Fibroblast of villous mesenchyme (primary cell): ENCODE data around the gene ATP6V0D1. TPM values are rescaled to one million over a fixed set of nuclear protein-coding genes. Genes with fewer than 3 reads are reported as not detected.

Experiments
- DNase-seq: peaks from one replicate; pipeline ENCODE4 v3.0.0-alpha.2; 2010; ENCODE audit warnings: low read depth
- H3K4me3 ChIP-seq: 2 replicates; pipeline ENCODE4 v1.5.1; 2011; ENCODE audit warnings: low read depth, mild to moderate bottlenecking, low read length
- total RNA-seq: library from RNA; depleted of rRNA; stranded (reverse); fragments of >200 nt; gene quantifications from 2 replicates; pipeline ENCODE4 v1.2.3, GENCODE V29; 2012
- TF ChIP-seq, protein P1 (sequence below): IDR thresholded peaks from 2 replicates; pipeline ENCODE4 v1.5.1; 2012; ENCODE audit warnings: low read depth, mild to moderate bottlenecking, low read length; ENCODE audit not compliant: insufficient read depth

The ATP6V0D1 gene
- total RNA-seq, 1 donor: 122 TPM

DNA sequence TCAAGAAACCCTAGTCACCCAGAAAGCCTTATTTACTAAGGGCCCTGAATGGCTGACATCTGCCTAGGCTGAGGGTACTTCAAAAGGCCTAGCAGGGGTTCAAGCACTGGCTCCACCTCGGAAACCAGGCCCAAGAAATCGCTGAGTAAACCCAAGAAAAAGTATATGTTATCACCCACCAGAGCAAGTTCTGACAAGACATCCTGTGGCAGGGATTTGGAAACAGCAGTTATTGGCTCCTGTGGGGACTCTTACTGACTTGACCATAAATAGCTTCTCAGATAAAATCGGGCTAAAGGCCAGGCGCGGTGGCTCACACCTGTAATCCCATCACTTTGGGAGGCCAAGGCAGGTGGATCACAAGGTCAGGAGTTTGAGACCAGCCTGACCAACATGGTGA is 12.2 kb downstream of the ATP6V0D1 start:
- no peak for DNase-seq
- H3K4me3 ChIP-seq: no peak overlapping the region
- TF ChIP-seq, protein P1, sequence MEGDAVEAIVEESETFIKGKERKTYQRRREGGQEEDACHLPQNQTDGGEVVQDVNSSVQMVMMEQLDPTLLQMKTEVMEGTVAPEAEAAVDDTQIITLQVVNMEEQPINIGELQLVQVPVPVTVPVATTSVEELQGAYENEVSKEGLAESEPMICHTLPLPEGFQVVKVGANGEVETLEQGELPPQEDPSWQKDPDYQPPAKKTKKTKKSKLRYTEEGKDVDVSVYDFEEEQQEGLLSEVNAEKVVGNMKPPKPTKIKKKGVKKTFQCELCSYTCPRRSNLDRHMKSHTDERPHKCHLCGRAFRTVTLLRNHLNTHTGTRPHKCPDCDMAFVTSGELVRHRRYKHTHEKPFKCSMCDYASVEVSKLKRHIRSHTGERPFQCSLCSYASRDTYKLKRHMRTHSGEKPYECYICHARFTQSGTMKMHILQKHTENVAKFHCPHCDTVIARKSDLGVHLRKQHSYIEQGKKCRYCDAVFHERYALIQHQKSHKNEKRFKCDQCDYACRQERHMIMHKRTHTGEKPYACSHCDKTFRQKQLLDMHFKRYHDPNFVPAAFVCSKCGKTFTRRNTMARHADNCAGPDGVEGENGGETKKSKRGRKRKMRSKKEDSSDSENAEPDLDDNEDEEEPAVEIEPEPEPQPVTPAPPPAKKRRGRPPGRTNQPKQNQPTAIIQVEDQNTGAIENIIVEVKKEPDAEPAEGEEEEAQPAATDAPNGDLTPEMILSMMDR: no peak

DNA sequence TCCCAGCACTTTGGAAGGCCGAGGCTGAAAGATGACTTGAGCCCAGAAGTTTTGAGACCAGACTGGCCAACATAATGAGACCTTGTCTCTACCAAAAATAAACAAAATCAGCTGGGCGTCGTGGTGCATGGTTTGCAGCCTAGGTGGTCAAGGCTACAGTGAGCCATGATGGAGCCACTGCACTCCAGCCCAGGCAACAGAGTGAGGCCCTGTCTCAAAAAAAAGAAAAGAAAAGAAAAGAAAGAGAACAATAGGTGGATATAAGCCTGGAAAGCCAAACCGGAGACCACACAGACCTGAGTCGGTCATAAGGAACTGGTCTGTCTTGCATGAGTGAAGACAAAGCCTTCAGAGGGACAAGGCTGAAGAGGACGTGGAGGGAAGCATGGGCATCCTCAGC is 14.4 kb downstream of the ATP6V0D1 start:
- no peak overlapping the region for H3K4me3 ChIP-seq
- DNase-seq: no peak
- TF ChIP-seq, protein P1: no peak

DNA sequence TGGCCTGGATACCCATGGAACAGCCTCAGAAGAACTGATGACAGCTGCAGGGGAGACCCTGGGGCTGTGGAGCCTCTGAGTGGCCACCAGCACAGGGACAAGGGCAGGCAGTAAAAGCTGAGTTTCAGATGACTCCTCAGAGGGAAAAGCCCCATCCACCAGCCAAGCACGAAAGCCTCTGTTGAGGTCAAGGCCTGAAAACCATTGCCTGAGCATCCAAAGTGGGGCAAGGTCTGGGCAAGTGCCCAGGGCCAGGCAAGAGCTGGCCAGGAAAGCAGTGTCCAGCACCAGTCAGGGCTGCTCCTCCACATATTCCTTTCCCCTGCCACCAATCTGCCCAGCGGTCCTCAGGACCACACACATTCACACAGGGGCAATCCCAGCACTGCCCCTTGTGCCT is 16.4 kb downstream of the ATP6V0D1 start:
- DNase-seq: no peak
- H3K4me3 ChIP-seq: no peak overlapping the region
- TF ChIP-seq, protein P1: no peak

DNA sequence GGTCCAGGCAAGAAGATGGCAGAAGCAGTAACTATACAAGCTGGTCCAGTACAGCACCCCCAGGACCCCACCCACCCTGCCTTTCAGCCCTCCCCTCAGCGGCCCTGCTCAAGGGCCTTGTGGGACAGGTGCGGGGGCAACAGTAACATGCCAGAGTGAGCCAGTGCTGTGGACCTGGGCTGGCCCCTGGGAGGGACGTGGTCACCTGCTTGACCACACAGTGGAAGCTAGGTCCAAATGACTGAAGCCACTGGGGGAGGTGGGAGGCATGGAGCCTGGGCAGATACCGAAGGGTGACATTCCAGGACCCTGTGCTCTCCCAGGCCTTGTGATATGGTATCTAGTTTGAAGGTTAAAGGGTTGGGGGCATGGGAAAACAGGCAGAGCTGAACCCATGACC is 17.3 kb downstream of the ATP6V0D1 start:
- DNase-seq: no peak
- TF ChIP-seq, protein P1: no peak
- no peak overlapping the region for H3K4me3 ChIP-seq

DNA sequence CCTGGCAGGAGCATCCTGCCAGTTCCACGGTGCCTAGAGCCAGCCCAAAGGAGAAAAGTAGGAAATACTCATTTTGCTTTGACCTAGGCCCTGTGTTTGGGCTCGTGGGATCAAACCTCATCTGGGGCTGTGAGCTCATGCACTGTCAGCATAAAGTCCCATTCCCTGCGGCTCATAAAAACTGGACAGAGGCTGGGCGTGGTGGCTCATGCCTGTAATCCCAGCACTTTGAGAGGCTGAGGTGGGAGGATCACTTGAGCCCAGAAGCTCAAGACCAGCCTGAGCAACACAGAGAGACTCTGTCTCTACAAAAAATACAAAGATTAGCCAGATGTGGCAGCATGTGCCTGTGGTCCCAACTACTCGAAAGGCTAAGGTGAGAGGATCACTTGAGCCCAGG is 17.9 kb downstream of the ATP6V0D1 start:
- no peak overlapping the region for H3K4me3 ChIP-seq
- peak; percentile 75 for DNase-seq
- TF ChIP-seq, protein P1: no peak

DNA sequence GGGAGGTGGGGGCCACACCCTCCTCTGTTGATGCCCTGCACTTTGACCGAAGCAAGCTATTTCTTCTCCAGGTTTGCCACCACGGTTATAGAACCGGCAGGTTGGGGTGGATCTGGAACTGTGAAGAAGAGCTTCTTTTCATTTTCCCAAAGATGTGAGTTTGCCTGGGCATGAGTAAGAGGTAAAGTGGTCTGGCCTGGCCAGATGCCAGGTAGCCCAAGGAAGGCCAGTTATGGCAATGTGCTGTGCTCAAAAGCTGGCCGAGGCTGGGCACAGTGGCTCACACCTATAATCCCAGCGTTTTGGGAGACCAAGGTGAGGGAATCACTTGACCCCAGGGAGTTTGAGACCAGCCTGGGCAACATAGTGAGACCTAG is 18.7 kb downstream of the ATP6V0D1 start:
- no peak for DNase-seq
- H3K4me3 ChIP-seq: no peak overlapping the region
- TF ChIP-seq, protein P1: no peak

DNA sequence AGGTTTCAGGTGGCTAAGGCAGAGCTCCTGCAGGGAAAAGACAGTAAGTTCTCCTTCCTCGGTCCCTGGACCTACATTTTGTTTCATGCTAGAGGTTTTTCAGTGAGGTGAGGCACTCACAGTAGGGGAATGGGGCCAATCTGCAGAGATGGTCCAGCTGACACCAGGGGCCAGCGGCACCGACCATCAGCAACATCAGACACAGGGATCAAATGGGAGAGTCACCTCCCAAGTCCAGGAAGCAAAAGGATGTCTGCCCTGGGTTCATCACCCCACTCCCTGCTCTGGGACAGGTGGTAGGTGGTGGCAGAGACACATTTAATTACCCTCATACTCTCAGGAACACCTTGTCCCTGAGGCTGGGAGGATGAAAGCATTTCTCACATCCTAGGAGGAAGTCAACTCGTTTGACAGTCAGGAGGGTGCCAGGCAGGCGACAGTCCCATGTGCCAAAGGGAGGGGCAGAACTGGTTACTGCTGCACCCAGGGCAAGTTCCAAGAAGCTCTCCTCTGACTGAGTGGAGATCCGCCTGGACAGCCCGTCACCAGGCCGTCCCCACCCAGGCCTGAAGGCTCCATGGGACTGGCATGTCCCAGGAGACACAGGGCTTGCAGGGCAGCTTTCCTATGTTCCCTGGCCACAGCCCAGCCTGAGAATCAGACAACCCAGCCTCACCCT is 19.2 kb downstream of the ATP6V0D1 start:
- TF ChIP-seq, protein P1: no peak
- DNase-seq: no peak

More for the DNA sequence above, 19.2 kb downstream of the ATP6V0D1 start:
- H3K4me3 ChIP-seq: no peak overlapping the region
